ENCODE results near the gene LITAFD. TPM values are rescaled to one million over a fixed set of nuclear protein-coding genes. Genes with fewer than 3 reads are reported as not detected.

LITAFD gene
- total RNA-seq, 4 donors from 2014 or later, result not detected

DNA sequence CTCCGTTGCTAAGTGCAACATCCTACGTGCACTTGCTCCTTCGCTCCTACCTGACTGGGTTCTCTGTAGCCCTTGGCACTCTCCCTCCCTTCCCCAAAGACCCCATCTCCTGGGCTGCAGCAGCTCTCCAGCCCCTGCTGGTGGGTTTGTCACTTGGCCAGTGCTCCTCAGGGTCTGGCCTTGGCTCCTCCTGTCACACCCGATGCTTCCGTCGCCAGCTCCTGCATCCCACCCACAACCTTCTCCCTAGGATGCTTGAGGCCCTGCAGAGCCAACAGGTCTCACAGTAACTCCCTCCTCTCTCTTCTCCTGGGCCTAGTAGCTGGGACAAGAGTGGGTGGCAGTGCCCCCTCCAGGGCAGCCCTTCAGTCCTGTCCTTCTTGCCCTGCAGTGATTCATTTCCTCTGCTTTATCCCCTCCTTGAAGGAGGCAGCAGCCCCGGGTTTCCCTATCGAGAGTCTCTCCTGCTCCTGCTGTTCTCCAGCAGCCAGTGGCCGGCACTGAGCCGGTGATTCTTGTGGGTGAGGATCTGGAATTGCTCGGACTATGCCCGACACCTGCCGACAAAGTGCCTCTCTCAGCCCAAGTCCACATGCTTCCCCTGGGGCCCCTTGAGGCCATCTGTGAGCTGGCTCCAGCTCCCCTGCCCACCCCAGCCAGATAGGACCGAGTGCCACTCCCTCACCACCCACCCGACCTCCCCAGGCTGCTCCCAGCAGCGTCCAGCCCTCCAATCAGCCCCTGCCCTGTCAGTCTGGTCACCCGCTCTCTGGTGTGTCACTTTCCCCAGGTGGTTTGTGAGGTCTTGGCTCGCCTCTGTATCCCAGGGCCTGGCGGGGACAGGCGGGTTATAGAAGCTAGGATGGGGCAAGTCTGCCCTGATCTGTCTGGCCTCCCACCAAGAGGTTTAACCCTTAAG lies 3.8 kb downstream of the LITAFD start:
- peaks cover 11 to 31% (median 29%) of the 10 kb centered on the region in 4 donors for H3K4me1 ChIP-seq
- DNase-seq, result peak; percentile 50
- H3K36me3 ChIP-seq, result peaks cover 0 to under 1% (median 0%) of the 10 kb centered on the region in 4 donors
- no peak overlapping the region for H3K27ac ChIP-seq
- TF ChIP-seq, protein P1, sequence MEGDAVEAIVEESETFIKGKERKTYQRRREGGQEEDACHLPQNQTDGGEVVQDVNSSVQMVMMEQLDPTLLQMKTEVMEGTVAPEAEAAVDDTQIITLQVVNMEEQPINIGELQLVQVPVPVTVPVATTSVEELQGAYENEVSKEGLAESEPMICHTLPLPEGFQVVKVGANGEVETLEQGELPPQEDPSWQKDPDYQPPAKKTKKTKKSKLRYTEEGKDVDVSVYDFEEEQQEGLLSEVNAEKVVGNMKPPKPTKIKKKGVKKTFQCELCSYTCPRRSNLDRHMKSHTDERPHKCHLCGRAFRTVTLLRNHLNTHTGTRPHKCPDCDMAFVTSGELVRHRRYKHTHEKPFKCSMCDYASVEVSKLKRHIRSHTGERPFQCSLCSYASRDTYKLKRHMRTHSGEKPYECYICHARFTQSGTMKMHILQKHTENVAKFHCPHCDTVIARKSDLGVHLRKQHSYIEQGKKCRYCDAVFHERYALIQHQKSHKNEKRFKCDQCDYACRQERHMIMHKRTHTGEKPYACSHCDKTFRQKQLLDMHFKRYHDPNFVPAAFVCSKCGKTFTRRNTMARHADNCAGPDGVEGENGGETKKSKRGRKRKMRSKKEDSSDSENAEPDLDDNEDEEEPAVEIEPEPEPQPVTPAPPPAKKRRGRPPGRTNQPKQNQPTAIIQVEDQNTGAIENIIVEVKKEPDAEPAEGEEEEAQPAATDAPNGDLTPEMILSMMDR (IDR thresholded peaks at IDR 0.05), result no peak
- TF ChIP-seq POLR2AphosphoS5 (IDR thresholded peaks at IDR 0.05) (no peak), EP300 (IDR thresholded peaks at IDR 0.05; ENCODE audit: low read depth) (no peak), POLR2A (IDR thresholded peaks at IDR 0.05) (no peak)
- in situ Hi-C loops (cut with MboI; ENCODE audit: low pct_ligation_motif_present in 1 of 4, low pct_unique_long_range_greater_than_20kb in 1 of 4, low sequenced_read_pairs in 3 of 4), result loop anchor here (10.0 to 25.0 kb wide), 3 partner anchors 221 to 251 kb away; partner anchors contain the start of gene ABAT (in 1 of the 4)
- H3K27me3 ChIP-seq, result no peaks in the 10 kb centered on the region
- WGBS, 2 donors (ENCODE audit: low coverage in 1 of 2), result 16% methylated on average over 20 of the region's 20 CpGs; no CpG with 5 or more reads in 1 of the 2 donors
- H3K4me3 ChIP-seq, result no peak overlapping the region
- no peaks in the 10 kb centered on the region for H3K9me3 ChIP-seq
- intact Hi-C loops (cut with DNase I; ENCODE audit: low total_unique reads), result no loop called here

DNA sequence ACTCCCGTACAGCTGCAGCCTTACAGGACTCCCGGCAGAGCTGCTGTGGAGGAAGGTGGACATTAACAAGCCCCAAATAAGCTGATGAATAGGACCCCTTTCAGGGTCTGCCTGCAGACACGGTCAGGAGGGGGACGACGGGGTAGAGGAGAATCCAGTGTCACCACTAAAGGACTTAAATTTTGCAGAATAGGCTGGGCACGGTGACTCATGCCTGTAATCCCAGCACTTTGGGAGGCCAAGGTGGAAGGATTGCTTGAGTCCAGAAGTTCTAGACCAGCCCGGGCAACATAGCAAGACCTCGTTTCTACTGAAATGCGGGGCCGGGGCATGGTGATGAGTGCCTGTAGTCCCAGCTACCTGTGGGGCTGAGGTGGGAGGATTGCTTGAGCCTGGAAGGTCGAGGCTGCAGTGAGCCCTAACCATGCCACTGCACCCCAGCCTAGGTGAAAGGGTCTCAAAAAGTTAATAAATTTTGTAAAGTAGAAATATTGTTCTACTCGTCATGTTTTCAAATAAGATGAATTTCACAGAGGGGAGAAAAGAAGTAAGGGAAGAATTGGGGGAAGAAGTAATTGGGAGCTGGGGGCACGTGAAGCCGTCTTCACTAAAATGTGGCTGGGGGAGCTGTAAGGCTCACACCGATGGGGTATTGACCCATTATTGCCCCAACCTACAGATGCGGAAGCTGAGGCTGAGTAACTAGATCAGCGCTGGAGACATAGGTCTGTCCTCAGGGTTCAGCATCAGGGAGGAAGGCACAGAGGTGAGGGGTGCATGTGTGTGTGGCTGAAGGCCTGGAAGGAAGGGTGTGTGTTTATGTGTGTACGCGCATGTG lies 4.7 kb downstream of the LITAFD start:
- WGBS, 2 donors (ENCODE audit: low coverage in 1 of 2), result 50 to 56% methylated on average over 12 to 19 of the region's 19 CpGs
- H3K27me3 ChIP-seq, result no peaks in the 10 kb centered on the region
- TF ChIP-seq, protein P1 (IDR thresholded peaks at IDR 0.05), result no peak
- TF ChIP-seq POLR2A (IDR thresholded peaks at IDR 0.05), result no peak
- no peak for TF ChIP-seq POLR2AphosphoS5 (IDR thresholded peaks at IDR 0.05)
- no peak for TF ChIP-seq EP300 (IDR thresholded peaks at IDR 0.05; ENCODE audit: low read depth)
- DNase-seq, result no peak
- no peak overlapping the region for H3K27ac ChIP-seq
- H3K9me3 ChIP-seq, result no peaks in the 10 kb centered on the region
- H3K36me3 ChIP-seq, result peaks cover 0 to 9% (median 3%) of the 10 kb centered on the region in 4 donors
- intact Hi-C loops (cut with DNase I; ENCODE audit: low total_unique reads) (no loop called here), in situ Hi-C loops (cut with MboI; ENCODE audit: low pct_ligation_motif_present in 1 of 4, low pct_unique_long_range_greater_than_20kb in 1 of 4, low sequenced_read_pairs in 3 of 4) (loop anchor here (10.0 to 25.0 kb wide), 3 partner anchors 222 to 250 kb away; partner anchors contain the start of gene ABAT (in 1 of the 4))
- H3K4me1 ChIP-seq, result peaks cover 11 to 31% (median 29%) of the 10 kb centered on the region in 4 donors
- no peak overlapping the region for H3K4me3 ChIP-seq

DNA sequence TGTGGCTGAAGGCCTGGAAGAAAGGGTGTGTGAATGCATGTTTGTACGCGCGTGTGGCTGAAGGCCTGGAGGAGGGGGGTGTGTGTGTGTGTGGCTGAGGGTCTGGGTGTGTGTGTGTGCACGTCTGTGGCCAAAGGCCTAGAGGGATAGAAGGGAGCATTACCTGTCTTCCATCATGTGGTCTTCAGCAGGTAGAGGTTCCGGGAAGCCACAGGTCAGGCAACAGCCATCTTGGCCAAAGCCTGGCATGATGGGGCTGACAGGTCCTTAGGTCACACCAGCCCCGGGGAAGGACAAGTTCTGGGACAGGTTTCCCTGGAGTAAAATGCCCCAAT lies 5.2 kb downstream of the LITAFD start:
- in situ Hi-C loops (cut with MboI; ENCODE audit: low pct_ligation_motif_present in 1 of 4, low pct_unique_long_range_greater_than_20kb in 1 of 4, low sequenced_read_pairs in 3 of 4) (loop anchor here (10.0 to 25.0 kb wide), 3 partner anchors 223 to 250 kb away; partner anchors contain the start of gene ABAT (in 1 of the 4)), intact Hi-C loops (cut with DNase I; ENCODE audit: low total_unique reads) (no loop called here)
- TF ChIP-seq POLR2AphosphoS5 (IDR thresholded peaks at IDR 0.05), result no peak
- H3K27ac ChIP-seq, result no peak overlapping the region
- peaks cover 0 to 9% (median 3%) of the 10 kb centered on the region in 4 donors for H3K36me3 ChIP-seq
- H3K4me1 ChIP-seq, result peaks cover 11 to 31% (median 29%) of the 10 kb centered on the region in 4 donors
- no peaks in the 10 kb centered on the region for H3K27me3 ChIP-seq
- no peak overlapping the region for H3K4me3 ChIP-seq
- DNase-seq, result no peak
- 93% methylated on average over 6 of the region's 6 CpGs; no CpG with 5 or more reads in 1 of the 2 donors for WGBS, 2 donors (ENCODE audit: low coverage in 1 of 2)
- H3K9me3 ChIP-seq, result no peaks in the 10 kb centered on the region

DNA sequence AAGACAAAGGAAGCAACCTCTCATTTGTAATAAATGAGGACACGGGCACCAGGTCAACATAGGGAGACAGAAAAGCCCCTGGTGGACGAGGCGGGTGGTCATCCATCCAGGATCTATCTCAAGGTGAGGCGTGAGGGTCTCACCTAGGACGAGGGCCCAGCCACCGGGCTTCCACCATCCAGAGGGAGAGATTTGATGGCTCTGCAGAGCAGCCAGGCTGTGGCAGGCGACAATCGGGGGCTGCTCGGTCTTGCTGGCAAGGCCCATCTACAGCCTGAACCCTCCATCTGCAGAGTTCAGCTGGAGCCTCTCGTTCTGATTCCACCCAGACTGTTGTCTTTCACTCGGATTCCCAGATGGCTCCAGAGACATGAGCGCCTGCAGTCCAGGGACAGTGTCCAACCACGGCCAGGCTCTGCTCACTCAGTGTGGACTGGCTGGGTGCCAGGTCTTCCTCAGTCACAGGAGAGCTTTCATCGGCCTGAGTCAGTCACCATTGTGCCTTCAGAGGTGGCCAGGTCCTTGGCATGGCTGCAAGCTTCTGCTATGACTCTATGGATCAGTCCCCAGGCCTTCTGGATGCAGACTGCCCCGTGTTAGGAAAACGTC lies 5.9 kb downstream of the LITAFD start:
- intact Hi-C loops (cut with DNase I; ENCODE audit: low total_unique reads), result no loop called here
- peaks cover 0 to 15% (median 3%) of the 10 kb centered on the region in 4 donors for H3K36me3 ChIP-seq
- in situ Hi-C loops (cut with MboI; ENCODE audit: low pct_ligation_motif_present in 1 of 4, low pct_unique_long_range_greater_than_20kb in 1 of 4, low sequenced_read_pairs in 3 of 4), result loop anchor here (10.0 to 25.0 kb wide), 3 partner anchors 223 to 249 kb away; partner anchors contain the start of gene ABAT (in 1 of the 4)
- no peak overlapping the region for H3K27ac ChIP-seq
- peaks cover 11 to 31% (median 29%) of the 10 kb centered on the region in 4 donors for H3K4me1 ChIP-seq
- no peaks in the 10 kb centered on the region for H3K27me3 ChIP-seq
- WGBS, 2 donors (ENCODE audit: low coverage in 1 of 2), result 78 to 96% methylated on average over 4 to 12 of the region's 16 CpGs
- TF ChIP-seq POLR2A (IDR thresholded peaks at IDR 0.05) (no peak), EP300 (IDR thresholded peaks at IDR 0.05; ENCODE audit: low read depth) (no peak), POLR2AphosphoS5 (IDR thresholded peaks at IDR 0.05) (no peak)
- TF ChIP-seq, protein P1 (IDR thresholded peaks at IDR 0.05), result no peak
- DNase-seq, result no peak
- no peaks in the 10 kb centered on the region for H3K9me3 ChIP-seq
- no peak overlapping the region for H3K4me3 ChIP-seq
